Measurements from ENCODE around the gene PXK.
"Not testable (repeated sequence)": the region's sequence is repeated elsewhere in the genome, so short reads cannot be mapped to it uniquely, and the experiment has no call there.

The PXK gene

DNA sequence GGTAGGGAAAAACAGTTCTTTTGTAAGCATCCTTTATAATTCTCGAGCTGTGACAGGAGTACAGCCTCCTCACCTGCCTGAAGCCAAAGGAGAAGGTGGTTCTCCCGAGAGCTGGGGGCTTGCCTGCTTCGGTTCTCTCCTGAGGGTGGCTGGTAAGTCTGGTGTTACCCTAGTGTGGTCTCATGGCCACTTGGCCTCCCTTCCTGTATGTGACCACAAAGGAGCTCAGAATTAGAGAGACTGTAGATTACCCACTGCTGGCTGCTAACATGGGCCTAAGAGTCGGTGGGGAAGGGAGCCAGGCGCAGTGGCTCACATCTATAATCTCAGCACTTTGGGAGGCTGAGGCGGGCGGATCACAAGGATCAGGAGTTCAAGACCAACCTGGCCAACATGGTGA lies 88.3 kb downstream of the PXK start:
- no peak for DNase-seq

- DNase-seq: no peak
Measured at GRCh38 chr3:58422756-58423325, 90.1 kb downstream of the PXK start.

DNA sequence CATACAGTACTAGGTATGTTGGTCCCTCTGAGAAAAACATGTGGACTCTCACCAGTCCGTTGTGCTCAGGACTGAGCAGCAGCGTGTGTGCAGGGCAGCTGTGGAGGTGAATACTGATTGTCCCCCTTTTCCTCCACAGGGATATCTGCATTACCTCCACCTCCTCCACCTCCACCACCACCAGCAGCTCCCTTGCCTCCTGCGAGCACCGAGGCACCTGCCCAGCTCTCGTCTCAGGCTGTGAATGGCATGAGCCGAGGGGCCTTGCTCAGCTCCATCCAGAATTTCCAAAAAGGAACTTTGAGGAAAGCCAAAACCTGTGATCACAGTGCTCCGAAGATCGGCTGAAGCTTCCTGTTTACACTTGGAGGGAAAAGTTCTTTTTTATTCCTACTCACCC lies 91.9 kb downstream of the PXK start:
- no peak for DNase-seq

DNA sequence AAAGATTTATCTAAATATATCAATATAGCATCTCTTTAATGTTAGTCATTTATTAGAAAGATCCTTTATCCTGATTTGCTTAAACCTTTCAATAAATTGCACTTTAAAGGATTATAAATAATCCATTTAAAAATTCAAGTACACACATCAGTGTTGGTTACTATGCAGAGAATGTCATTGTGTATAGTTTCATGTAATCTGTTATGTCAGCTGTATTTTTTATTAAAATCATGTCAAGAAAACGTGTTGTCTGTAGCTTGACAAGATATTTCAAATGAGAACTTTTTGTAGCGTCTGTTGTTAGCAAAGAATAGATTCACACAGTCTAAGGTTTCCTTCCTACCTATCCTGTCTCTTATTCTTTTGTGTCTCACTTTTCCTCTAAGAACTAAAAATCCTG lies 93.1 kb downstream of the PXK start:
- DNase-seq: no peak

- no peak for DNase-seq
Measured at GRCh38 chr3:58427661-58428361, 95.1 kb downstream of the PXK start.

DNA sequence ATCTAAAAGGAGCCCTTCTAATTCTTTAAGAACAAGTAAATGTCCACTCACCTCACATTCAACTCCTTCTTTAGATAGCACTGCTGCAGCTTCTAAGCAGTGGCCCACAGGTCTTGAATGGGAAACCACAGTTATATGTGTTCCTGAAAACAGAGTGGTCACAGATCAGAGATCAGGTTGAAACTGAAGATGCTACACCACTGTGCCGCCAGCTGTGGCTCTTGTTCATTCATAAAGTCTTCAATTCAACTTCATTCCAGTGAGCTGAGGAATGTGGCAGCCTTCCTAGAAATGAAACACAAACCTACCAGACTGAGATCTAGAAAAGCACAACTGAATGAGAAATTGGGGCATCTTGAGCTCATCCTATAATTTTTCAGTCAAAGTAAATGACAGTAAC lies 97.0 kb downstream of the PXK start:
- DNase-seq: no peak

- no peak for DNase-seq
Measured at GRCh38 chr3:58432905-58433304, 100.2 kb downstream of the PXK start.

- DNase-seq: peak; percentile 89
Measured at GRCh38 chr3:58433400-58434167, 100.9 kb downstream of the PXK start, which contains the start of gene PDHB. TSS of gene PDHB (minus strand) at chr3:58433832. CDS start at chr3:58433809, 23 bp downstream.

DNA sequence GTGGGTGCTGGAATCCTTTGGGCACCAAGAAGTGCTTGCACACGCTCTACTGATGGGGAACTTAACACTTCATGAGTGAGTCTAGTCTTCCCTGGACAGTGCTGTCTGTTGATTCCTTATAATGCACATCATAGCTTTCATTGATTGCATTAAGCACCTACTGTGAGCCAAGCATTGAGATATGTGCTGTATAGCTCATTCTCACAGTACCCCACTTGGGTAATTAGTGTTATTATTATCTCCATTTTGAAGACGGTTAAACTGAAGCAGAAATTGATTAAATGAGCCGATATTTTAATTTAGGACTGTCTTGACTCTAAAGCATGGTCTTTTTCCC lies 101.4 kb downstream of the PXK start:
- DNase-seq: no peak

DNA sequence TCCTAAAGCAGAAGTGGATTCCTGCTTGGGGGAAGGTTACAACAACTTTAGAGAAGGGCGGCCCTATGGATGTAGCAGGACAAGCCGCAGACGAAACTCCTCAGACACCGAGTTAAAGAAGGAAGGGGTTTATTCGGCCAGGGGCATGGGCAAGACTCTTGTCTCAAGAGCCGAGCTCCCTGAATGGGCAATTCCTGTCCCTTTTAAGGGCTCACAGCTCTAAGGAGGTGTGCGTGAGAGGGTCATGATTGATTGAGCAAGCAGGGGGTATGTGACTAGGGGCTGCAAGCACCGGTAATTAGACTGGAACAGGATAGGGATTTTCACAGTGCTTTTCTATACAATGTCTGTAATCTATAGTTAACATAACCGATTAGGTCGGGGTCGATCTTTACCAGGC lies 101.8 kb downstream of the PXK start:
- DNase-seq: no peak

- DNase-seq: no peak
Measured at GRCh38 chr3:58434990-58435389, 102.3 kb downstream of the PXK start.

- DNase-seq: not testable (repeated sequence)
Measured at GRCh38 chr3:58437276-58437675, 104.6 kb downstream of the PXK start.

GRCh38 chr3:58440996-58441355 lies 108.3 kb downstream of the PXK start:
- DNase-seq: not testable (repeated sequence)

GRCh38 chr3:58441514-58442450 lies 109.1 kb downstream of the PXK start:
- no peak for DNase-seq

DNA sequence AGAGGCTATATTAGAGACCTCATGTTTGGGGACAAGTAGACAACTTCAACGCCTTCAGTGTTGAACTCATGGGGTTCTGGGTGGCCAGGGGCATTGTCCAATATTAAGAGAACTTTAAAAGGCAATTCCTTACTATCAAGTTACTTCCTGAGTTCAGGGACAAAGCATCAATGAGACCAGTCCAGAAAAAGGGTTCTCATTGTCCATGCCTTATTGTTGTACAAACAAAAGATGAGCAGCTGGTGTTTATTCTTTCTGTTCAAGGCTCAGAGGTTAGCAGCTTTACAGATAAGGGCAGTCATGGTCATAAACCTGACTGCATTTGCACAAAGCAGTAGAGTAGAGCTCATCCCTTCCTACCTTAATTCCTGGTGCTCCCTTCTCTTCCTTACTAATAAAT lies 119.5 kb downstream of the PXK start:
- DNase-seq: no peak

GRCh38 chr3:58459160-58459559 lies 126.5 kb downstream of the PXK start:
- no peak for DNase-seq

GRCh38 chr3:58462829-58463180 lies 130.1 kb downstream of the PXK start:
- no peak for DNase-seq

DNA sequence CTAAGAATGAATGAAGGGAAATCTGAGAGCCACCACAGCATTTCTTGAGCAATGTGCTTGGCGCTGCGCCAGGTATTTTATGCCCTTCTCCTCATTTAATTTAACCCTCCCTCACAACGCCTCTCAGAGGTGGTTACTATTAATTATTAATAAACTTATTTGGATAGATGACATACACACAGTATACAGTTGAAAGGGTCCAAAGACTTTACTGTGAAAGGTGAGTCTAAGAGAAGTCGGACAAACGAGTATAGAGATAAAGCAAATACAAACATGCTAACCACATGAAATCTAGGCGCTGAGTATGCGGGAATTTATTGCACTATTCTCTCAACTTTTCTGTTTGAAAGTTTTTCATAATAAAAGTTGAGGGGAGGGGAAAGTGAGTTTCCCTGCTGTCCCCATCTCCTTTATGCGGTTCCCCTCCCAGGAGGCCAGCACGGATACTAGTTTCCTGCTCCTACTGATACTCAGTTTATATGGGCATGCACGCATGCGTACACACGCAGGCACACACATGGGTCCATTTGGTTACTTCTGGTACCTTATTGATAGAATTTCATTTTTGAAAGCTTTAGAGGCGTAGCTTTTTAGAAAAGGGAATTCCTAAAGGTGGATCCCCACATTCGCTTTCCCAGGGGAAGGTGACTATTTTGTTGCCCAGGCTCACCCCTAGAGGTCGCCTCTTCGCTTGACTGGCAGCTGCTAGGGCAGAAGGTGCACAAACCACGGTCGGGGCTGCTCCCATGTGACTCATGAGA lies 130.7 kb downstream of the PXK start:
- peak; percentile 69 for DNase-seq

GRCh38 chr3:58463942-58464271 lies 131.2 kb downstream of the PXK start:
- DNase-seq: no peak

- DNase-seq: no peak
Measured at GRCh38 chr3:58464866-58465265, 132.2 kb downstream of the PXK start.

- DNase-seq: no peak
Measured at GRCh38 chr3:58466899-58467563, 134.3 kb downstream of the PXK start.

GRCh38 chr3:58469096-58469495 lies 136.4 kb downstream of the PXK start:
- DNase-seq: no peak

Data from CD4-positive, alpha-beta T cell treated with Interleukin-12 subunit alpha and Interleukin-12 subunit beta, for 1 hour (primary cell).